Astrocyte of the spinal cord (primary cell): Measurements from ENCODE around the gene CFL2.
"Not testable (repeated sequence)": the region's sequence is repeated elsewhere in the genome, so short reads cannot be mapped to it uniquely, and the experiment has no call there.

Source experiments
- DNase-seq: peaks from one replicate; pipeline ENCODE4 v3.0.0; 2011; ENCODE audit warnings: low read depth, low spot score
- H3K4me3 ChIP-seq: 2 replicates; pipeline ENCODE4 v1.5.1; 2011; ENCODE audit warnings: low read depth, mild to moderate bottlenecking, low read length, moderate library complexity
- CTCF ChIP-seq: IDR thresholded peaks from 2 replicates; pipeline ENCODE4 v1.5.1; 2012; ENCODE audit warnings: low read depth, mild to moderate bottlenecking, low read length, inconsistent platforms
- in situ Hi-C: cut with HindIII; loops from 2 replicates; pipeline ENCODE4 v1.10.0; 2017; ENCODE audit warnings: low sequenced_read_pairs

CFL2 gene

GRCh38 chr14:34700622-34701130, 13.7 kb downstream of the CFL2 start:
- TF ChIP-seq CTCF: no peak
- no peak overlapping the region for H3K4me3 ChIP-seq
- peak; percentile 15 for DNase-seq
- in situ Hi-C loops: no loop called here

- no peak overlapping the region for H3K4me3 ChIP-seq
- DNase-seq: peak; percentile 89
- TF ChIP-seq CTCF: no peak
- in situ Hi-C loops: no loop called here
Observed at GRCh38 chr14:34699873-34700621, 14.3 kb downstream of the CFL2 start.

- DNase-seq, in situ Hi-C loops, H3K4me3 ChIP-seq: not testable (repeated sequence)
Observed at GRCh38 chr14:34694216-34694615, 20.2 kb downstream of the CFL2 start.

- no peak for TF ChIP-seq CTCF
- no peak overlapping the region for H3K4me3 ChIP-seq
- DNase-seq: no peak
- in situ Hi-C loops: no loop called here
Observed at GRCh38 chr14:34693228-34693939, 21.0 kb downstream of the CFL2 start.

GRCh38 chr14:34692898-34693227, 21.5 kb downstream of the CFL2 start:
- in situ Hi-C loops: no loop called here
- DNase-seq: no peak
- H3K4me3 ChIP-seq: no peak overlapping the region
- no peak for TF ChIP-seq CTCF

GRCh38 chr14:34692348-34692747, 22.0 kb downstream of the CFL2 start:
- in situ Hi-C loops: no loop called here
- TF ChIP-seq CTCF: no peak
- peak; percentile 39 for DNase-seq
- no peak overlapping the region for H3K4me3 ChIP-seq

- no peak for TF ChIP-seq CTCF
- no peak for DNase-seq
- H3K4me3 ChIP-seq: no peak overlapping the region
- in situ Hi-C loops: no loop called here
Observed at GRCh38 chr14:34691206-34691605, 23.2 kb downstream of the CFL2 start.
